SK-N-SH treated with all-trans-retinoic acid at 6 μM for 48 hours (cell line): Measurements from ENCODE around the gene CUBN.

Source experiments
- ATAC-seq: fragments of 200-7000 bp; cut with Tn5 transposase; 3 replicates; pipeline ENCODE4 v1.9.1; 2020; ENCODE audit warnings: mild to moderate bottlenecking, moderate library complexity
- ARNTL ChIP-seq: fragments of 450-650 bp; formaldehyde crosslinking; IDR thresholded peaks from 2 replicates; pipeline ENCODE4 v1.5.0; 2020; ENCODE audit warnings: low read depth, mild to moderate bottlenecking, moderate library complexity, borderline replicate concordance
- BACH2 ChIP-seq: fragments of 250-450 bp; sonication (Bioruptor Pico); IDR thresholded peaks from 2 replicates; pipeline ENCODE4 v1.9.0; 2021; ENCODE audit warnings: mild to moderate bottlenecking, borderline replicate concordance
- CSDC2 ChIP-seq: fragments of 250-450 bp; sonication (Bioruptor Pico); IDR thresholded peaks from 2 replicates; pipeline ENCODE4 v1.5.0; 2020; ENCODE audit warnings: mild to moderate bottlenecking, moderate library complexity
- ESRRG ChIP-seq: fragments of 250-450 bp; sonication (Bioruptor Pico); IDR thresholded peaks from 2 replicates; pipeline ENCODE4 v1.6.1; 2021; ENCODE audit warnings: mild to moderate bottlenecking
- GLIS3 ChIP-seq: fragments of 250-450 bp; sonication (Bioruptor Pico); IDR thresholded peaks from 2 replicates; pipeline ENCODE4 v1.5.0; 2020; ENCODE audit warnings: mild to moderate bottlenecking, moderate library complexity
- ISL1 ChIP-seq: fragments of 250-450 bp; sonication (Bioruptor Pico); IDR thresholded peaks from 2 replicates; pipeline ENCODE4 v2.1.2; 2022; ENCODE audit warnings: mild to moderate bottlenecking, moderate library complexity
- OSR1 ChIP-seq: fragments of 250-450 bp; sonication (Bioruptor Pico); IDR thresholded peaks from 2 replicates; pipeline ENCODE4 v1.8.0; 2022; ENCODE audit warnings: moderate library complexity, mild to moderate bottlenecking, inconsistent platforms
- TOX ChIP-seq: fragments of 250-450 bp; sonication (Bioruptor Pico); IDR thresholded peaks from 2 replicates; pipeline ENCODE4 v1.8.0; 2021; ENCODE audit warnings: mild to moderate bottlenecking, moderate library complexity, borderline replicate concordance
- ZC3H10 ChIP-seq: fragments of 250-450 bp; sonication (Bioruptor Pico); IDR thresholded peaks from 2 replicates; pipeline ENCODE4 v1.5.1; 2021; ENCODE audit warnings: mild to moderate bottlenecking, moderate library complexity
- ZFP3 ChIP-seq: fragments of 250-450 bp; sonication (Bioruptor Pico); IDR thresholded peaks from 2 replicates; pipeline ENCODE4 v1.5.0; 2020; ENCODE audit warnings: mild to moderate bottlenecking, moderate library complexity
- ZFP30 ChIP-seq: fragments of 450-650 bp; formaldehyde crosslinking; IDR thresholded peaks from 2 replicates; pipeline ENCODE4 v1.5.0; 2022; ENCODE audit warnings: mild to moderate bottlenecking, moderate library complexity
- ZNF565 ChIP-seq: fragments of 450-650 bp; formaldehyde crosslinking; conservative IDR thresholded peaks from 2 replicates; pipeline ENCODE4 v1.5.0; 2020; ENCODE audit warnings: low read depth, mild to moderate bottlenecking, moderate library complexity
- ZNF70 ChIP-seq: fragments of 450-650 bp; formaldehyde crosslinking; IDR thresholded peaks from 2 replicates; pipeline ENCODE4 v1.5.0; 2020; ENCODE audit warnings: mild to moderate bottlenecking, moderate library complexity
- ZNF8 ChIP-seq: fragments of 450-650 bp; formaldehyde crosslinking; IDR thresholded peaks from 2 replicates; pipeline ENCODE4 v1.5.0; 2020; ENCODE audit warnings: mild to moderate bottlenecking, moderate library complexity
- TF ChIP-seq, protein P1 (sequence below): fragments of 250-450 bp; sonication (Bioruptor Pico); IDR thresholded peaks from 2 replicates; pipeline ENCODE4 v1.5.1; 2020; ENCODE audit warnings: low read depth, mild to moderate bottlenecking, moderate library complexity
- TF ChIP-seq, protein P2 (sequence below): fragments of 250-450 bp; sonication (Bioruptor Pico); IDR thresholded peaks from 2 replicates; pipeline ENCODE4 v1.8.0; 2020; ENCODE audit warnings: mild to moderate bottlenecking, moderate library complexity, borderline replicate concordance
- TF ChIP-seq, protein P3 (sequence below): fragments of 250-450 bp; sonication (Bioruptor Pico); IDR thresholded peaks from 2 replicates; pipeline ENCODE4 v1.5.1; 2021; ENCODE audit warnings: mild to moderate bottlenecking, moderate library complexity
- TF ChIP-seq, protein P4 (sequence below): fragments of 250-450 bp; sonication (Bioruptor Pico); IDR thresholded peaks from 2 replicates; pipeline ENCODE4 v1.8.0; 2021; ENCODE audit warnings: low read depth, mild to moderate bottlenecking, moderate library complexity, borderline replicate concordance
- TF ChIP-seq, protein P5 (sequence below): fragments of 250-450 bp; sonication (Bioruptor Pico); IDR thresholded peaks from 2 replicates; pipeline ENCODE4 v1.5.0; 2020; ENCODE audit warnings: mild to moderate bottlenecking, moderate library complexity

CUBN gene

DNA sequence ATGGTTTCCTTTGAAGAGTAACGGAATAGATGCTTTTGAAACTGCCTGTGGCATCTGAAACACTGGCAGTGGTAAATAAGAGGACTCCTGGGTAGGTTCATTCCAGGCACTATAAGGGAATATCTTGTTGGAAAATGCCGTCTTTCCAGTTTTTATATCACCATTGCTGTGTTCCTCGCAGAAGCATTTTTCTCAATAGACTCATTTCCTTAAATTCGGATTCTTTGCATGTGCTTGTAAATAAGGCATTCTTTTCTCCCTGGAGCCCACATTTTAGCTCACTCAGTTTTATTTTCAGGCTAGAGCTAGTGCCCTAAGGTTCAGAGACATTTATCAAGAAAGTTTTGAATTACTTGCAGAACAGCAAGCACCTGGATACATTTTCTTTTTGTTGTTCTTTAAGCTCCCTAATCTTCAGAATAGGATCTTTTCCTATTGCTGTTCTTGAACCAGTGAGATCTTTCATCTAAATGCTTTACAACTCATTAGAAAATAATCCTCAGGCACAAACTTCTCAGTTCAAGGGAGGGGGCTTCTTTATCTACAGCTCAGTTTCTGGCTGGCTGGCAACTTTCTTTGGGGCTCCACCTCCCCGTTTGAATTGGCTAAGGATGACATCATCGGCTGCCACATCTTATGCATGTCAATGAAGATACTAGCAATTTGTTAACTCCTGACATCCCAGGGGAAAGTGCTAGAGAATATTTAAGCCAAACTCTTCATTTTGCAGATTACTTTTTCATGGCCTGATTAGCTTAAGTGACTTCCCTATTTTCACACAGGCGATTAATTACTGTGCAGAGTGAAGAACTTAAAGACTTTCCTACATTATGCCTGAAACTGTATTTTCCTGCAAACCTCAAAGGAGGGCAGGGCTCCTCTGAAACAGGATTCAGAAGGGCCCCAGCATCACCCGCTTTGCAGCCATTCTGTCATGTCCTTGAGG, 178.7 kb downstream of the CUBN start:
- peak; percentile 88 for ATAC-seq
- TF ChIP-seq, protein P1, sequence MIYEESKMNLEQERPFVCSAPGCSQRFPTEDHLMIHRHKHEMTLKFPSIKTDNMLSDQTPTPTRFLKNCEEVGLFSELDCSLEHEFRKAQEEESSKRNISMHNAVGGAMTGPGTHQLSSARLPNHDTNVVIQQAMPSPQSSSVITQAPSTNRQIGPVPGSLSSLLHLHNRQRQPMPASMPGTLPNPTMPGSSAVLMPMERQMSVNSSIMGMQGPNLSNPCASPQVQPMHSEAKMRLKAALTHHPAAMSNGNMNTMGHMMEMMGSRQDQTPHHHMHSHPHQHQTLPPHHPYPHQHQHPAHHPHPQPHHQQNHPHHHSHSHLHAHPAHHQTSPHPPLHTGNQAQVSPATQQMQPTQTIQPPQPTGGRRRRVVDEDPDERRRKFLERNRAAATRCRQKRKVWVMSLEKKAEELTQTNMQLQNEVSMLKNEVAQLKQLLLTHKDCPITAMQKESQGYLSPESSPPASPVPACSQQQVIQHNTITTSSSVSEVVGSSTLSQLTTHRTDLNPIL (CRISPR knock-in tag) = peak; percentile 80
- no peak for TF ChIP-seq ESRRG (CRISPR knock-in tag)
- TF ChIP-seq ZFP3 (CRISPR knock-in tag) = no peak
- no peak for TF ChIP-seq CSDC2
- TF ChIP-seq, protein P2, sequence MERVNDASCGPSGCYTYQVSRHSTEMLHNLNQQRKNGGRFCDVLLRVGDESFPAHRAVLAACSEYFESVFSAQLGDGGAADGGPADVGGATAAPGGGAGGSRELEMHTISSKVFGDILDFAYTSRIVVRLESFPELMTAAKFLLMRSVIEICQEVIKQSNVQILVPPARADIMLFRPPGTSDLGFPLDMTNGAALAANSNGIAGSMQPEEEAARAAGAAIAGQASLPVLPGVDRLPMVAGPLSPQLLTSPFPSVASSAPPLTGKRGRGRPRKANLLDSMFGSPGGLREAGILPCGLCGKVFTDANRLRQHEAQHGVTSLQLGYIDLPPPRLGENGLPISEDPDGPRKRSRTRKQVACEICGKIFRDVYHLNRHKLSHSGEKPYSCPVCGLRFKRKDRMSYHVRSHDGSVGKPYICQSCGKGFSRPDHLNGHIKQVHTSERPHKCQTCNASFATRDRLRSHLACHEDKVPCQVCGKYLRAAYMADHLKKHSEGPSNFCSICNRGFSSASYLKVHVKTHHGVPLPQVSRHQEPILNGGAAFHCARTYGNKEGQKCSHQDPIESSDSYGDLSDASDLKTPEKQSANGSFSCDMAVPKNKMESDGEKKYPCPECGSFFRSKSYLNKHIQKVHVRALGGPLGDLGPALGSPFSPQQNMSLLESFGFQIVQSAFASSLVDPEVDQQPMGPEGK (CRISPR knock-in tag) = no peak
- no peak for TF ChIP-seq BACH2 (CRISPR knock-in tag)
- no peak for TF ChIP-seq ZNF565
- TF ChIP-seq TOX (CRISPR knock-in tag) = no peak
- TF ChIP-seq, all 23 proteins: peak for 1

DNA sequence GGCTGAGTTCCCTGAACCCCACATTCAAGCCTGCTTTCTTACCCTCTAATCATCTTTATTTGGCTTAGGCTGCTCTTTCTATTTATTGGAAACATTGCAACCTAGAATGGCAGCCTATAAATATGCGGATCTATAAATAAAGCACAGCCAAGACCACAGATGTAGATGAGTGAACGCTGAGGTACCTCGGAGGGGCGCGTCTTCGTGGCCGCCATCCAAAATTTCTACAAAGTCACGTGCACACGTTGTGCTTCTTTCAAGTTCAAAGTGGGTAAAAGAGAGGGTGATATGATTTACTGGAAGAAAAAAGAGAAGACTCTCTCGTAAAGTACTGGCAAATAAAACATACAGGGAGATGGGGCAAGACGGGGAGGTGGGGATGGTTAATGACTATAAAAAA, 179.8 kb downstream of the CUBN start:
- ATAC-seq = no peak
- TF ChIP-seq, protein P2 (CRISPR knock-in tag) = no peak
- TF ChIP-seq ZFP30 (CRISPR knock-in tag) = no peak
- TF ChIP-seq, protein P3, sequence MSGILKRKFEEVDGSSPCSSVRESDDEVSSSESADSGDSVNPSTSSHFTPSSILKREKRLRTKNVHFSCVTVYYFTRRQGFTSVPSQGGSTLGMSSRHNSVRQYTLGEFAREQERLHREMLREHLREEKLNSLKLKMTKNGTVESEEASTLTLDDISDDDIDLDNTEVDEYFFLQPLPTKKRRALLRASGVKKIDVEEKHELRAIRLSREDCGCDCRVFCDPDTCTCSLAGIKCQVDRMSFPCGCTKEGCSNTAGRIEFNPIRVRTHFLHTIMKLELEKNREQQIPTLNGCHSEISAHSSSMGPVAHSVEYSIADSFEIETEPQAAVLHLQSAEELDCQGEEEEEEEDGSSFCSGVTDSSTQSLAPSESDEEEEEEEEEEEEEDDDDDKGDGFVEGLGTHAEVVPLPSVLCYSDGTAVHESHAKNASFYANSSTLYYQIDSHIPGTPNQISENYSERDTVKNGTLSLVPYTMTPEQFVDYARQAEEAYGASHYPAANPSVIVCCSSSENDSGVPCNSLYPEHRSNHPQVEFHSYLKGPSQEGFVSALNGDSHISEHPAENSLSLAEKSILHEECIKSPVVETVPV = no peak
- no peak for TF ChIP-seq GLIS3 (CRISPR knock-in tag)
- TF ChIP-seq ZC3H10 (CRISPR knock-in tag) = no peak
- TF ChIP-seq ZNF565 = no peak
- no peak for TF ChIP-seq OSR1 (CRISPR knock-in tag)
- TF ChIP-seq ISL1 (CRISPR knock-in tag) = no peak
- TF ChIP-seq, all 23 proteins: peak for 0

DNA sequence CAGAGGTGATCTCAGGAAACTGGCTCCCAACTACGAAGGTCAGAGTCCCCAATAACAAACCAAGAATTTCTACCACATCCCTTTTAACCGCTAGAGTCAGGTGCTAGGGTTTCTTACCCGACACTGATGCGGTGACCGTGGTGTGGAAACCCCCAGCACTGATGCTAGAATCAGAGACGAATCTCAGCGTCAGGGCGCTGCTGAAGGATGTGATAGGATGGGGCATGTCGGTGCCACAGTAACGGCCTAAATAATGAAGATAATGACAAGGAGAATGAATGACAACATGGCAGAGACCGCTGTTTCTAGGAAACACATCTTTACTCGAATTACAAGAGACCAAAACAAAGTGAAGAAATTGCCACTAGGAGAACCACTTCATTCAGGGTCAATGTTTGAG, 181.2 kb downstream of the CUBN start:
- no peak for ATAC-seq
- TF ChIP-seq OSR1 (CRISPR knock-in tag) (no peak), ZFP3 (CRISPR knock-in tag) (no peak), ZNF8 (CRISPR knock-in tag) (no peak), ESRRG (CRISPR knock-in tag) (no peak), ARNTL (CRISPR knock-in tag) (no peak), BACH2 (CRISPR knock-in tag) (no peak), ZFP30 (CRISPR knock-in tag) (no peak), ZNF565 (no peak), ZNF70 (CRISPR knock-in tag) (no peak)
- TF ChIP-seq, protein P2 (CRISPR knock-in tag) = no peak
- TF ChIP-seq, protein P4, sequence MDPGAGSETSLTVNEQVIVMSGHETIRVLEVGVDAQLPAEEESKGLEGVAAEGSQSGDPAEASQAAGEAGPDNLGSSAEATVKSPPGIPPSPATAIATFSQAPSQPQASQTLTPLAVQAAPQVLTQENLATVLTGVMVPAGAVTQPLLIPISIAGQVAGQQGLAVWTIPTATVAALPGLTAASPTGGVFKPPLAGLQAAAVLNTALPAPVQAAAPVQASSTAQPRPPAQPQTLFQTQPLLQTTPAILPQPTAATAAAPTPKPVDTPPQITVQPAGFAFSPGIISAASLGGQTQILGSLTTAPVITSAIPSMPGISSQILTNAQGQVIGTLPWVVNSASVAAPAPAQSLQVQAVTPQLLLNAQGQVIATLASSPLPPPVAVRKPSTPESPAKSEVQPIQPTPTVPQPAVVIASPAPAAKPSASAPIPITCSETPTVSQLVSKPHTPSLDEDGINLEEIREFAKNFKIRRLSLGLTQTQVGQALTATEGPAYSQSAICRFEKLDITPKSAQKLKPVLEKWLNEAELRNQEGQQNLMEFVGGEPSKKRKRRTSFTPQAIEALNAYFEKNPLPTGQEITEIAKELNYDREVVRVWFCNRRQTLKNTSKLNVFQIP = no peak
- TF ChIP-seq, protein P5, sequence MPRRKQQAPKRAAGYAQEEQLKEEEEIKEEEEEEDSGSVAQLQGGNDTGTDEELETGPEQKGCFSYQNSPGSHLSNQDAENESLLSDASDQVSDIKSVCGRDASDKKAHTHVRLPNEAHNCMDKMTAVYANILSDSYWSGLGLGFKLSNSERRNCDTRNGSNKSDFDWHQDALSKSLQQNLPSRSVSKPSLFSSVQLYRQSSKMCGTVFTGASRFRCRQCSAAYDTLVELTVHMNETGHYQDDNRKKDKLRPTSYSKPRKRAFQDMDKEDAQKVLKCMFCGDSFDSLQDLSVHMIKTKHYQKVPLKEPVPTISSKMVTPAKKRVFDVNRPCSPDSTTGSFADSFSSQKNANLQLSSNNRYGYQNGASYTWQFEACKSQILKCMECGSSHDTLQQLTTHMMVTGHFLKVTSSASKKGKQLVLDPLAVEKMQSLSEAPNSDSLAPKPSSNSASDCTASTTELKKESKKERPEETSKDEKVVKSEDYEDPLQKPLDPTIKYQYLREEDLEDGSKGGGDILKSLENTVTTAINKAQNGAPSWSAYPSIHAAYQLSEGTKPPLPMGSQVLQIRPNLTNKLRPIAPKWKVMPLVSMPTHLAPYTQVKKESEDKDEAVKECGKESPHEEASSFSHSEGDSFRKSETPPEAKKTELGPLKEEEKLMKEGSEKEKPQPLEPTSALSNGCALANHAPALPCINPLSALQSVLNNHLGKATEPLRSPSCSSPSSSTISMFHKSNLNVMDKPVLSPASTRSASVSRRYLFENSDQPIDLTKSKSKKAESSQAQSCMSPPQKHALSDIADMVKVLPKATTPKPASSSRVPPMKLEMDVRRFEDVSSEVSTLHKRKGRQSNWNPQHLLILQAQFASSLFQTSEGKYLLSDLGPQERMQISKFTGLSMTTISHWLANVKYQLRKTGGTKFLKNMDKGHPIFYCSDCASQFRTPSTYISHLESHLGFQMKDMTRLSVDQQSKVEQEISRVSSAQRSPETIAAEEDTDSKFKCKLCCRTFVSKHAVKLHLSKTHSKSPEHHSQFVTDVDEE (CRISPR knock-in tag) = no peak
- TF ChIP-seq, protein P1 (CRISPR knock-in tag) = no peak
- TF ChIP-seq, protein P3 = no peak
